ENCODE data around the gene HLA-DOA.

- TF ChIP-seq CTCF (IDR thresholded peaks at IDR 0.05; ENCODE audit: control extremely low read depth in 1 of 3, insufficient read depth in 1 of 3, low read depth in 1 of 3, low read length in 3 of 3) (no peak), POLR2AphosphoS5 (IDR thresholded peaks at IDR 0.05; ENCODE audit: low read depth, low read length) (no peak)
Measured at GRCh38 chr6:32991972-32992371, 17.4 kb downstream of the HLA-DOA start.

Data from H1 (cell line).